ENCODE measurements around the gene CALR. TPM values are rescaled to one million over a fixed set of nuclear protein-coding genes. Genes with fewer than 3 reads are reported as not detected.

The CALR gene
- polyA plus RNA-seq, 4 donors = 715 to 943 (median 905) TPM

GRCh38 chr19:12932392-12933286 lies 5.8 kb upstream of the CALR start:
- DNase-seq (ENCODE audit: low read depth in 4 of 4, low spot score in 3 of 4) = no peak

DNA sequence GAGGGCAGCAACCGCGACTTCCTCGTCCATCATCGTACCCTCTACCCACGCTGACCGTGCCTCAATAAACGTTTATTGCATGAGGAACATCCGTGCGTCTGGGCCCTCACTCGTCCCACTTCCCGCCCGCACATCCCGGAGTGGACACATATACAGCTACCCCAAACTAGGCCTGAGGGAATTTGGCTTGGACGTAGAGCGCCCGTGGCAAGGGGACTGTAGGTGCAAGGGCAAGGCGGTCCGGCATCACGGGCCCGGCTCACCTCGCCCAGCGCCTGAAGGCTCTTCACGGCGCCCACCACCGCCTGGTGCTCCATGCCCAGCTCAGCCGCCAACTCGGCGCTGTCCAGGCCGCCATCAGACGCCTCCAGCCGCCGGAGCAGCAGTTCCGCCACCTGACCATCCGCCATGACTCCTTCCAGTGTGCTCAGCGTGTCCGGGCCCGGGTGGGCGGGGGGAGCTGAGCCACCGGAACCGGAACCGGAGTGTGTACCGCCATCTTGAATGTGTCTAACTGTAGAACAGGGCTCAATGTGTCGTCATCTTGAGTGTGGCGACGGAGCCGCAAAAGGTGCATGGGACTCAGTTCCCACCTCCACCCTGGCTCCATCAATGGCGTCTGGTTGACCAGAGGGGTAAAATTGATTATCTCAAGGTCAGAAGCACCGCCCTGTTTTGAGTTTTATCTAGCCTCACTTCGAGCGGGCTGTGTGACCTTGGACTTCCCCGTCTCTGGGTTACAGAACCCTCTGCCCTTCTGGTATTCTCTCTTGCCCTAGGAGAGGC lies 4.9 kb upstream of the CALR start, which contains the start of gene FARSA:
Gene FARSA, minus strand, starts transcription at position 425 of the 786 bp plus-strand sequence. Its CDS starts 15 bp downstream, at position 410.
- DNase-seq (ENCODE audit: low read depth in 4 of 4, low spot score in 3 of 4) = peak in 2 of 4 donors; percentile 81 to 82

GRCh38 chr19:12935071-12935470 lies 3.3 kb upstream of the CALR start:
- DNase-seq (ENCODE audit: low read depth in 4 of 4, low spot score in 3 of 4) = no peak

- DNase-seq (ENCODE audit: low read depth in 4 of 4, low spot score in 3 of 4) = no peak
These were observed 1.8 kb upstream of the CALR start for GRCh38 chr19:12936582-12936981.

- DNase-seq (ENCODE audit: low read depth in 4 of 4, low spot score in 3 of 4) = no peak
These were observed 1.1 kb upstream of the CALR start for GRCh38 chr19:12937093-12937926.

- no peak for DNase-seq (ENCODE audit: low read depth in 4 of 4, low spot score in 3 of 4)
These were observed 581 bp downstream of the CALR start for GRCh38 chr19:12938779-12939601.

DNA sequence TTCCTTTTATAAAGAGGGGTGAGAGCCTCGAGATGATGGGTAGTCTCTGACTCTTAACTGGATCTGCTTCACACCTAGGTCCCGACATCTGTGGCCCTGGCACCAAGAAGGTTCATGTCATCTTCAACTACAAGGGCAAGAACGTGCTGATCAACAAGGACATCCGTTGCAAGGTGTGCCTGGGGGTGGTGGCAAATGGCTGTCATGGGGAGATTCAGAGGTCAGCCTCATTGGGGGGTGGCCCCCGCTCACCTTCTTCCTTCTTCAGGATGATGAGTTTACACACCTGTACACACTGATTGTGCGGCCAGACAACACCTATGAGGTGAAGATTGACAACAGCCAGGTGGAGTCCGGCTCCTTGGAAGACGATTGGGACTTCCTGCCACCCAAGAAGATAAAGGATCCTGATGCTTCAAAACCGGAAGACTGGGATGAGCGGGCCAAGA lies 1.6 kb downstream of the CALR start:
- no peak for DNase-seq (ENCODE audit: low read depth in 4 of 4, low spot score in 3 of 4)

DNA sequence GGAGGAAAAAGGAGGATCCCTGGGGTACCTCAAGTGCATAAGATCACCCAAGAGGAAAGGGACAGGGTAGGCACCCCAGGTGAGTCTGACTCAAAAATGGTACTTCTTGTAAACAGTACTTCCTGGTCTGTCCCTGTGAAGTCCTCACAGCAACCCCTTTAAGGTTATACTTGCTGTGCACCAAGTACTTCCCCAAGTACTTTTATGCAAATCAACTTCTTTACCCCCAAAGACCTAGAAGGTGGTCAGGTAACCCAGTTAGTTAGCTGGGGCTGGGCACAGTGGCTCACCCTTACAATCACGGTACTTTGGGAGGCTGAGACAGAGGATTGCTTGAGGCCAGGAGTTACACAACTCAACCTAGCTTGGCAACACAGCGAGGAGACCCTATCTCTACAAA lies 2.5 kb downstream of the CALR start:
- DNase-seq (ENCODE audit: low read depth in 4 of 4, low spot score in 3 of 4) = no peak

GRCh38 chr19:12943437-12944044 lies 5.1 kb downstream of the CALR start:
- DNase-seq (ENCODE audit: low read depth in 4 of 4, low spot score in 3 of 4) = no peak

DNA sequence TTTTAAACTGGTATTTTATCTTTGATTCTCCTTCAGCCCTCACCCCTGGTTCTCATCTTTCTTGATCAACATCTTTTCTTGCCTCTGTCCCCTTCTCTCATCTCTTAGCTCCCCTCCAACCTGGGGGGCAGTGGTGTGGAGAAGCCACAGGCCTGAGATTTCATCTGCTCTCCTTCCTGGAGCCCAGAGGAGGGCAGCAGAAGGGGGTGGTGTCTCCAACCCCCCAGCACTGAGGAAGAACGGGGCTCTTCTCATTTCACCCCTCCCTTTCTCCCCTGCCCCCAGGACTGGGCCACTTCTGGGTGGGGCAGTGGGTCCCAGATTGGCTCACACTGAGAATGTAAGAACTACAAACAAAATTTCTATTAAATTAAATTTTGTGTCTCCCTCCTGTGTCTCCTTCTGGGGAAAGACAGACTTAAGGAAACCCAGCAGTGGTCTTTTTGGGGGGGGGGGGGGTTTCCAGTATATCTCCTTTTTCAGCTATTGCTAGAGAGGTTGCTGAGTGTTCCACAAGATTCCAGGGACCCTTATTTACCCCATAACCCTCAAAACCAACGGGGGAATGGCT lies 5.8 kb downstream of the CALR start:
- DNase-seq (ENCODE audit: low read depth in 4 of 4, low spot score in 3 of 4) = no peak

- peak; percentile 93 to 96 (median 96) for DNase-seq (ENCODE audit: low read depth in 4 of 4, low spot score in 3 of 4)
These were observed 7.2 kb downstream of the CALR start, which contains the start of gene RAD23A for GRCh38 chr19:12945479-12946091. RAD23A (plus strand) TSS chr19:12945862; CDS start chr19:12945949, 87 bp downstream.

DNA sequence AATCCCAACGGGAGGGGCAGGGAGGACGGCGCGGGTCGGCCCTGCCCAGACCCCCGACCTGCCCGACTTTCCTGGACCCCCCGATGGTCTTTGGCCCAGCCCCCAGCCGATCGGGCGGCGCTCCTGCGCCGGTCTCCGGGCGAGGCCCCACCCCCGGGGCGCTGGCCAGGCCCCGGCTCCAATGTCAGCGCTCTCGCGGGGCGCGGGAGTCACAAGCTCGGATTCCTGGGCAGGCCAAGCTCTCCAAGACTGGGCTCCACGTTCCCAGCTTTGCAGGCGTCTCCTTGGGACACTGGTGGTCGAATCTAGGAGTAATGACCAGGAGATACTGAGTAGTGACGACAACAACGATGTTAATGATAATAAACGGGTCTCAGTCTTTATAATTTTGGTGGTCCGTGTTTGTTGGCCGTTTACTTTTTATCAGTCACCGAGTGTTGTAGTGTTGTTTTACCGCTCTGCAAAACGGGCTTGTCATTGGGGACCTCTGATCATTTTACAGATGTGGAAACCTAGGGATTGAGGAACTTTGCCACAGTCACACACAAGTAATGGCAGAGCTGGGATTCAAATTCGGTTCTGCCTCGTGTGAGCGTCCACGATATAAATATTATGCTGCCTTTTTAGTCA lies 7.8 kb downstream of the CALR start:
- no peak for DNase-seq (ENCODE audit: low read depth in 4 of 4, low spot score in 3 of 4)

DNA sequence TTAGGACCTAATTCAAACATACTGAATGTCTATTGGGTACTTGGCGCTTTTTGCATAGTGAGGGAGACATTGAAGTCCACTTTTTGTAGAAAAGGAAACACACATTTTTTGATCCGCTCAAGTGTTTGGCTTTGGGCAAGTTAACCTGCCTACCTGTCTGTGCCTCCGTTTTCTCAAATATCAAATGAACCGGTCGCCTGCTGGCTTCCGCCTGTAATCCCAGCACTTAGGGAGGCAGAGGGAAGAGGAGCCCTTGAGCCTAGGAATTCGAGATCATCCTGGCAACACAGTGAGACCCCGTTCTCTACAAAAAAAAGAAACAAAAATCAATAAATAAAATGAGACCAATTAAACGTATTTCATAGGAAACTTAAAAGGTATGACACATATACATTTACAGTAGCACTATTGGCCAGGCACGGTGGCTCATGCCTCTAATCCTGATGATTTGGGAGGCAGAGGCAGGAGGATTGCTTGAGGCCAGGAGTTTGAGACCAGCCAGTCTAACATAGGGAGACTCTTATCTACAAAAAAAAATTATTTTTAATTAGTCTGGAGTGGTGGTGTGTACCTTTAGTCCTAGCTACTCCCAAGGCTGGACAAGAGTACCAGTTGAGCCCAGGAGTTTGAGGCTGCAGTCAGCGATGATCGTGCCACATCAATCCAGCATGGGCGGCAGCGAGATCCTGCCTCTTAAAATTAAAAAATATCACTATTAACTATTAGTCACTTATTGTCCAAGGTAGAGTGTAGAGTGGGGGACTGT lies 8.5 kb downstream of the CALR start:
- no peak for DNase-seq (ENCODE audit: low read depth in 4 of 4, low spot score in 3 of 4)

DNA sequence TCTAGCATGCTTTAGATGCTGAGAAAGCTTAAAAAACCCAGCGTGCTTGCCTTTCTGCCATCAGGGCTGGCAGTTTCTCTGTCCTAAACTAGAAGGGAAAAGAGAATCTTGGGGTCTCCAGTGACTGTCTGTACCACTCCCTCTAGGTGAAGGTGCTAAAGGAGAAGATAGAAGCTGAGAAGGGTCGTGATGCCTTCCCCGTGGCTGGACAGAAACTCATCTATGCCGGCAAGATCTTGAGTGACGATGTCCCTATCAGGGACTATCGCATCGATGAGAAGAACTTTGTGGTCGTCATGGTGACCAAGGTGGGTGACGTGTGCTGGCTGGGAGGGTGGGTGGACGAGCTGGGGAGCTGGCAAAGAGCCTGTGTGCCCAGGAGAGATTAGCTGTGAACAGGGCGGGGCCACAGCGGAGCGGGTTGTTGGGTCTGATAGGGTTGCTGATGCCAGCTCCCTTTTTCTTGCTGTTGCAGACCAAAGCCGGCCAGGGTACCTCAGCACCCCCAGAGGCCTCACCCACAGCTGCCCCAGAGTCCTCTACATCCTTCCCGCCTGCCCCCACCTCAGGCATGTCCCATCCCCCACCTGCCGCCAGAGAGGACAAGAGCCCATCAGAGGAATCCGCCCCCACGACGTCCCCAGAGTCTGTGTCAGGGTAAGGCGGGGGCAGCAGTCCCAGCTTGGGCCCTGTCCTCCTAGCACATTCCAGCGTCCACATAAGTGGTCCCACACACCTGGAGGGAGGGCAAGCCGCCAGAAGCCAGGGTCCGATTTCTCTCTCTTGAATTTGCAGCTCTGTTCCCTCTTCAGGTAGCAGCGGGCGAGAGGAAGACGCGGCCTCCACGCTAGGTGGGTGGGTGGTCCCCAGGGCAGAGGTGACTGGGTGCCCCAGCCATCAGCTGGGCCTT lies 9.5 kb downstream of the CALR start:
- no peak for DNase-seq (ENCODE audit: low read depth in 4 of 4, low spot score in 3 of 4)

GRCh38 chr19:12948612-12949362 lies 10.4 kb downstream of the CALR start:
- no peak for DNase-seq (ENCODE audit: low read depth in 4 of 4, low spot score in 3 of 4)

All from left renal pelvis (tissue), 4 donors.